GM12878 (cell line): Measurements from ENCODE around the gene TBPL2. TPM values are rescaled to one million over a fixed set of nuclear protein-coding genes. Genes with fewer than 3 reads are reported as not detected.

Experiments
- ATAC-seq: fragments of 200-7000 bp; cut with Tn5 transposase; 3 replicates; pipeline ENCODE4 v1.9.1; 2020; ENCODE audit warnings: mild to moderate bottlenecking, moderate library complexity
- BruUV-seq: library from RNA; stranded (reverse); fragments of 400-500 nt; replicated peaks from 2 replicates; lab custom pipeline; 2021; lab: Mats Ljungman, UMichigan
- CTCF ChIA-PET: fragments of 300-600 bp; sonication (Branson Sonifier 250); formaldehyde crosslinking; extraction: SDS; loops from one replicate; lab custom pipeline; 2021; ENCODE audit warnings: inconsistent platforms; lab: Yijun Ruan, JAX
- POLR2A ChIA-PET: fragments of 350-600 bp; formaldehyde crosslinking; extraction: SDS; loops from one replicate; lab custom pipeline; 2021; ENCODE audit warnings: inconsistent platforms; lab: Charles Lee
- RAD21 ChIA-PET: fragments of 300-600 bp; sonication (Branson Sonifier 250); formaldehyde crosslinking; loops from one replicate; lab custom pipeline; 2023; ENCODE audit warnings: antibody characterized with exemption; ENCODE audit not compliant: unreplicated experiment; lab: Charles Lee
- SMC1A ChIA-PET: fragments of 300-600 bp; sonication (Branson Sonifier 250); formaldehyde crosslinking; loops from one replicate; lab custom pipeline; 2023; ENCODE audit not compliant: unreplicated experiment, uncharacterized antibody; lab: Charles Lee
- DNase-seq: peaks from one replicate; pipeline ENCODE4 v3.0.0-alpha.2; 2011; ENCODE audit warnings: low read depth, low spot score
- FAIRE-seq: peaks from 3 replicates; lab custom pipeline; 2011; peaks lifted over from hg19 to GRCh38; lab: Jason Lieb, UNC
- H2AFZ ChIP-seq: 2 replicates; pipeline ENCODE4 v1.6.0; 2011; ENCODE audit warnings: low read depth, low read length, control low read depth; ENCODE audit not compliant: control insufficient read depth
- H3K27ac ChIP-seq: 2 replicates; pipeline ENCODE4 v1.5.1; 2011; ENCODE audit warnings: control low read depth; ENCODE audit not compliant: control insufficient read depth, insufficient read depth
- H3K27me3 ChIP-seq, 2 experiments: replicated peaks in 1 of 2; 2 replicates each; pipeline versions ENCODE4 v1.6.0 to v1.6.1; 2011; ENCODE audit warnings: low read length in 1 of 2; ENCODE audit not compliant: control insufficient read depth in 2 of 2, insufficient read depth in 2 of 2
- H3K36me3 ChIP-seq, 2 experiments: 2 replicates each; pipeline ENCODE4 v1.5.1; 2011; ENCODE audit warnings: low read length in 1 of 2; ENCODE audit not compliant: control insufficient read depth in 2 of 2, insufficient read depth in 2 of 2
- H3K4me1 ChIP-seq: 2 replicates; pipeline ENCODE4 v1.6.1; 2011; ENCODE audit warnings: mild to moderate bottlenecking, low read length, moderate library complexity, mixed read lengths; ENCODE audit not compliant: control insufficient read depth, insufficient read depth
- H3K4me2 ChIP-seq: 2 replicates; pipeline ENCODE4 v1.6.0; 2011; ENCODE audit warnings: control low read depth; ENCODE audit not compliant: control insufficient read depth, insufficient read depth
- H3K4me3 ChIP-seq: fragments of 200-600 bp; sonication (generic); 2 replicates; pipeline ENCODE4 v1.5.1; 2016
- H3K79me2 ChIP-seq: 2 replicates; pipeline ENCODE4 v1.6.0; 2011; ENCODE audit warnings: low read length; ENCODE audit not compliant: control insufficient read depth, insufficient read depth
- H3K9ac ChIP-seq: 2 replicates; pipeline ENCODE4 v1.8.0; 2011; ENCODE audit warnings: low read length, control low read depth, mixed read lengths; ENCODE audit not compliant: control insufficient read depth, insufficient read depth
- H3K9me3 ChIP-seq: replicated peaks from 3 replicates; pipeline ENCODE4 v1.5.1; 2011; ENCODE audit warnings: mild to moderate bottlenecking, low read length; ENCODE audit not compliant: control insufficient read depth, insufficient read depth
- H4K20me1 ChIP-seq: 2 replicates; pipeline ENCODE4 v1.6.0; 2011; ENCODE audit not compliant: control insufficient read depth, insufficient read depth
- BACH1 ChIP-seq: fragments of 450-650 bp; IDR thresholded peaks from 2 replicates; pipeline ENCODE4 v1.6.1; 2017; ENCODE audit warnings: mild to moderate bottlenecking, borderline replicate concordance
- BCL11A ChIP-seq: IDR thresholded peaks from 2 replicates; pipeline ENCODE4 v1.6.1; 2011; ENCODE audit warnings: low read depth, low read length
- EZH2 ChIP-seq: IDR thresholded peaks from 2 replicates; pipeline ENCODE4 v1.6.1; 2012; ENCODE audit warnings: low read depth, mild to moderate bottlenecking, control low read depth, inconsistent platforms, low read length, borderline replicate concordance; ENCODE audit not compliant: control insufficient read depth
- HCFC1 ChIP-seq: fragments of 150-350 bp; IDR thresholded peaks from 2 replicates; pipeline ENCODE4 v1.6.1; 2014; ENCODE audit warnings: low read length
- JUNB ChIP-seq: IDR thresholded peaks from 2 replicates; pipeline ENCODE4 v1.6.1; 2016; ENCODE audit warnings: antibody characterized with exemption, mild to moderate bottlenecking
- MEF2B ChIP-seq: fragments of 450-650 bp; IDR thresholded peaks from 2 replicates; pipeline ENCODE4 v1.6.1; 2018; ENCODE audit warnings: mild to moderate bottlenecking, moderate library complexity; ENCODE audit not compliant: partially characterized antibody, poor library complexity, severe bottlenecking
- MTA3 ChIP-seq: IDR thresholded peaks from 2 replicates; pipeline ENCODE4 v1.6.1; 2012; ENCODE audit warnings: low read length, inconsistent platforms, borderline replicate concordance
- NFYA ChIP-seq: IDR thresholded peaks from 2 replicates; pipeline ENCODE4 v1.6.1; 2011; ENCODE audit warnings: low read depth, mild to moderate bottlenecking, low read length, improper control_type of control experiment, borderline replicate concordance
- NR2F1 ChIP-seq: fragments of 450-650 bp; conservative IDR thresholded peaks from 2 replicates; pipeline ENCODE4 v1.6.1; 2017; ENCODE audit warnings: mild to moderate bottlenecking
- PAX5 ChIP-seq: IDR thresholded peaks from 2 replicates; pipeline ENCODE4 v1.6.1; 2011; ENCODE audit warnings: low read depth, low read length, borderline replicate concordance
- POLR2A ChIP-seq: IDR thresholded peaks from 2 replicates; pipeline ENCODE4 v1.6.1; 2011; ENCODE audit warnings: low read depth, mild to moderate bottlenecking, low read length
- PRDM15 ChIP-seq: fragments of 450-650 bp; formaldehyde crosslinking; IDR thresholded peaks from 2 replicates; pipeline ENCODE4 v1.4.0; 2020; ENCODE audit warnings: mild to moderate bottlenecking, moderate library complexity
- RAD51 ChIP-seq: fragments of 450-650 bp; IDR thresholded peaks from 2 replicates; pipeline ENCODE4 v1.6.1; 2016; ENCODE audit warnings: moderate library complexity, mild to moderate bottlenecking, inconsistent platforms
- RFX5 ChIP-seq: IDR thresholded peaks from 2 replicates; pipeline ENCODE4 v1.6.1; 2011; ENCODE audit warnings: low read depth, low read length, improper control_type of control experiment
- SMAD1 ChIP-seq: fragments of 450-650 bp; IDR thresholded peaks from 2 replicates; pipeline ENCODE4 v1.6.1; 2018; ENCODE audit warnings: mild to moderate bottlenecking, low read depth; ENCODE audit not compliant: partially characterized antibody
- STAT3 ChIP-seq: IDR thresholded peaks from 2 replicates; pipeline ENCODE4 v1.6.1; 2011; ENCODE audit warnings: low read depth, low read length, improper control_type of control experiment
- TCF3 ChIP-seq: IDR thresholded peaks from 2 replicates; pipeline ENCODE4 v1.6.1; 2012; ENCODE audit warnings: low read depth, mild to moderate bottlenecking, low read length, borderline replicate concordance; ENCODE audit not compliant: insufficient read depth
- YBX1 ChIP-seq: fragments of 450-650 bp; IDR thresholded peaks from 2 replicates; pipeline ENCODE4 v1.6.1; 2016; ENCODE audit warnings: antibody characterized with exemption
- ZNF207 ChIP-seq: fragments of 450-650 bp; IDR thresholded peaks from 2 replicates; pipeline ENCODE4 v1.6.1; 2014; ENCODE audit warnings: antibody characterized with exemption, mild to moderate bottlenecking, borderline replicate concordance
- ZNF592 ChIP-seq: fragments of 450-650 bp; IDR thresholded peaks from 2 replicates; pipeline ENCODE4 v1.6.1; 2017; ENCODE audit warnings: mild to moderate bottlenecking, moderate library complexity
- WGBS: methylation state at CpG from one replicate; pipeline ENCODE4 v1.1.6; 2016; ENCODE audit warnings: low lambda C conversion rate; ENCODE audit not compliant: insufficient replicate concordance, insufficient coverage; ENCODE audit errors: missing lambda C conversion rate; 5-methylcytosine and 5-hydroxymethylcytosine counted together
- in situ Hi-C: fragments of 300-500 bp; cut with MboI; formaldehyde crosslinking; loops from 9 replicates; pipeline ENCODE4 v1.14.3; 2018; ENCODE audit warnings: mixed read lengths
- intact Hi-C: fragments of 100-400 bp; cut with micrococcal nuclease; formaldehyde crosslinking; loops from one replicate; pipeline ENCODE4 v1.14.2; 2022; ENCODE audit not compliant: unreplicated experiment
- polyA plus RNA-seq, 11 experiments: library from polyadenylated mRNA; depleted of rRNA in 4 of 11; unstranded in 6 of 11; stranded (reverse) in 5 of 11; fragments of >200 nt; fragmentation: Nextera tagmentation in 4 of 11; fragmentation: Illumina TruSeq in 1 of 11; extraction: Ambion mirVana in 4 of 11; extraction: Trizol in 1 of 11; gene quantifications; 1 replicate in 1 of 11; 2 replicates in 10 of 11; pipeline versions ENCODE4 v1.2.1 to v1.2.3, GENCODE V29; 2011 to 2016; ENCODE audit warnings: inconsistent platforms in 2 of 11, missing spikeins in 2 of 11, low read depth in 1 of 11
- total RNA-seq, 4 experiments: library from RNA; depleted of rRNA in 3 of 4; stranded (reverse); fragments of >200 nt in 3 of 4; fragmentation: Illumina TruSeq in 1 of 4; extraction: Trizol in 1 of 4; gene quantifications; 2 replicates each; pipeline versions ENCODE4 v1.2.1 to v1.2.3, GENCODE V29; 2013 to 2021

The TBPL2 gene
- total and polyA plus RNA-seq, 10 of the 15 experiments (the other 5 are each of a cell fraction or from before 2014, with no cell fraction given) = 0.41 TPM; not detected in 9

- Histone ChIP-seq H3K79me2 (no peaks in the 10 kb centered on the region), H2AFZ (no peak overlapping the region), H3K9ac (no peak overlapping the region), H3K36me3 (peaks cover 2 to 7% of the 10 kb centered on the region in 2 experiments; a peak in 3 of 4 replicates), H3K9me3 (no peaks in the 10 kb centered on the region), H4K20me1 (no peaks in the 10 kb centered on the region), H3K27me3 (no peaks in the 10 kb centered on the region), H3K4me3 (no peak overlapping the region), H3K4me1 (no peaks in the 10 kb centered on the region), H3K4me2 (no peak overlapping the region), H3K27ac (no peak overlapping the region)
- ATAC-seq = no peak
- SMC1A ChIA-PET = no interaction called here
- FAIRE-seq = no peak
- in situ Hi-C loops (no loop called here), intact Hi-C loops (no loop called here)
- CTCF ChIA-PET = interaction anchor here (0.9 kb wide), 1 partner anchor 117 kb away, joined by 3 read pairs; no protein-coding TSS in a partner anchor
- no TSS peak for BruUV-seq
- DNase-seq = no peak
- RAD21 ChIA-PET = no interaction called here
- no peak for TF ChIP-seq NFYA
- no peak for TF ChIP-seq TCF3
- no peak for TF ChIP-seq BACH1
- TF ChIP-seq EZH2 = no peak
- TF ChIP-seq MTA3 = no peak
- no peak for TF ChIP-seq RAD51
- TF ChIP-seq POLR2A = no peak
- no peak for TF ChIP-seq ZNF592
- no peak for TF ChIP-seq RFX5
- no peak for TF ChIP-seq SMAD1
- TF ChIP-seq MEF2B = no peak
- no peak for TF ChIP-seq NR2F1
- TF ChIP-seq YBX1 = no peak
- no peak for TF ChIP-seq PAX5
- TF ChIP-seq JUNB = no peak
- no peak for TF ChIP-seq BCL11A
- no peak for TF ChIP-seq PRDM15 (CRISPR knock-in tag)
- TF ChIP-seq ZNF207 = no peak
- no peak for TF ChIP-seq HCFC1
- no peak for TF ChIP-seq STAT3
- POLR2A ChIA-PET = no interaction called here
- 97% methylated on average over 4 of the region's 4 CpGs for WGBS
Measured at GRCh38 chr14:55387121-55387520, 53.3 kb downstream of the TBPL2 start.
